MM.1S (cell line): ENCODE data around the gene IBTK.

Experiments
- DNase-seq: peaks from one replicate; pipeline ENCODE4 v3.0.0-alpha.2; 2015
- H2AFZ ChIP-seq: fragments of 300-600 bp; sonication (generic); 2 replicates; pipeline ENCODE4 v1.6.0; 2016; ENCODE audit warnings: antibody characterized with exemption, low read length
- H3F3A ChIP-seq: fragments of 300-600 bp; sonication (generic); 2 replicates; pipeline ENCODE4 v1.6.1; 2016; ENCODE audit warnings: mild to moderate bottlenecking, antibody characterized with exemption, low read length, moderate library complexity, mixed read lengths; ENCODE audit not compliant: insufficient read depth
- H3K27ac ChIP-seq: fragments of 300-600 bp; sonication (generic); 2 replicates; pipeline ENCODE4 v1.5.1; 2016; ENCODE audit warnings: mild to moderate bottlenecking, low read length
- H3K27me3 ChIP-seq: fragments of 300-600 bp; sonication (generic); replicated peaks from 2 replicates; pipeline ENCODE4 v1.6.0; 2016; ENCODE audit warnings: low read length; ENCODE audit not compliant: insufficient read depth
- H3K36me3 ChIP-seq: fragments of 300-600 bp; sonication (generic); replicated peaks from 2 replicates; pipeline ENCODE4 v1.6.1; 2016; ENCODE audit warnings: mild to moderate bottlenecking, low read length, mixed read lengths; ENCODE audit not compliant: insufficient read depth
- H3K4me1 ChIP-seq: fragments of 300-600 bp; sonication (generic); 2 replicates; pipeline ENCODE4 v1.6.1; 2016; ENCODE audit warnings: low read length, mixed read lengths
- H3K4me2 ChIP-seq: fragments of 300-600 bp; sonication (generic); 2 replicates; pipeline ENCODE4 v1.6.0; 2016; ENCODE audit warnings: low read depth, low read length
- H3K4me3 ChIP-seq: fragments of 300-600 bp; sonication (generic); 2 replicates; pipeline ENCODE4 v1.5.1; 2016; ENCODE audit warnings: low read length, mixed read lengths
- H3K79me2 ChIP-seq: fragments of 300-600 bp; sonication (generic); 2 replicates; pipeline ENCODE4 v1.6.1; 2016; ENCODE audit warnings: mixed run types, low read length, mixed read lengths
- H3K9ac ChIP-seq: fragments of 300-600 bp; sonication (generic); 2 replicates; pipeline ENCODE4 v1.6.1; 2016; ENCODE audit warnings: low read length, mixed read lengths
- H3K9me2 ChIP-seq: fragments of 300-600 bp; sonication (generic); replicated peaks from 2 replicates; pipeline ENCODE4 v1.6.1; 2016; ENCODE audit warnings: mild to moderate bottlenecking, low read length, mixed read lengths; ENCODE audit not compliant: insufficient read depth
- H3K9me3 ChIP-seq: fragments of 300-600 bp; sonication (generic); replicated peaks from 2 replicates; pipeline ENCODE4 v1.6.1; 2016; ENCODE audit warnings: mild to moderate bottlenecking, low read length, mixed read lengths; ENCODE audit not compliant: insufficient read depth
- H4K20me1 ChIP-seq: fragments of 300-600 bp; sonication (generic); 2 replicates; pipeline ENCODE4 v1.6.1; 2016; ENCODE audit warnings: mild to moderate bottlenecking, low read length, moderate library complexity, mixed read lengths; ENCODE audit not compliant: insufficient read depth
- EZH2 ChIP-seq: fragments of 300-600 bp; sonication (generic); optimal IDR thresholded peaks from 2 replicates; pipeline ENCODE3; 2017; ENCODE audit warnings: low read depth, mild to moderate bottlenecking, antibody characterized with exemption, low read length, mixed read lengths
- EZH2phosphoT487 ChIP-seq: fragments of 300-600 bp; sonication (generic); IDR thresholded peaks from 2 replicates; pipeline ENCODE4 v1.6.1; 2018; ENCODE audit warnings: antibody characterized with exemption, low read length
- TF ChIP-seq, protein P1 (sequence below): fragments of 300-600 bp; sonication (generic); IDR thresholded peaks from 2 replicates; pipeline ENCODE4 v1.5.1; 2016; ENCODE audit warnings: antibody characterized with exemption, low read length, mixed read lengths

Gene IBTK

GRCh38 chr6:82185948-82186535 is 61.5 kb downstream of the IBTK start:
- no peaks in the 10 kb centered on the region for H3F3A ChIP-seq
- no peak for DNase-seq
- H3K4me1 ChIP-seq = no peaks in the 10 kb centered on the region
- no peak overlapping the region for H2AFZ ChIP-seq
- no peaks in the 10 kb centered on the region; the same call in 1 of the 2 replicates for H4K20me1 ChIP-seq
- no peak for TF ChIP-seq EZH2
- TF ChIP-seq EZH2phosphoT487 = no peak
- TF ChIP-seq, protein P1, sequence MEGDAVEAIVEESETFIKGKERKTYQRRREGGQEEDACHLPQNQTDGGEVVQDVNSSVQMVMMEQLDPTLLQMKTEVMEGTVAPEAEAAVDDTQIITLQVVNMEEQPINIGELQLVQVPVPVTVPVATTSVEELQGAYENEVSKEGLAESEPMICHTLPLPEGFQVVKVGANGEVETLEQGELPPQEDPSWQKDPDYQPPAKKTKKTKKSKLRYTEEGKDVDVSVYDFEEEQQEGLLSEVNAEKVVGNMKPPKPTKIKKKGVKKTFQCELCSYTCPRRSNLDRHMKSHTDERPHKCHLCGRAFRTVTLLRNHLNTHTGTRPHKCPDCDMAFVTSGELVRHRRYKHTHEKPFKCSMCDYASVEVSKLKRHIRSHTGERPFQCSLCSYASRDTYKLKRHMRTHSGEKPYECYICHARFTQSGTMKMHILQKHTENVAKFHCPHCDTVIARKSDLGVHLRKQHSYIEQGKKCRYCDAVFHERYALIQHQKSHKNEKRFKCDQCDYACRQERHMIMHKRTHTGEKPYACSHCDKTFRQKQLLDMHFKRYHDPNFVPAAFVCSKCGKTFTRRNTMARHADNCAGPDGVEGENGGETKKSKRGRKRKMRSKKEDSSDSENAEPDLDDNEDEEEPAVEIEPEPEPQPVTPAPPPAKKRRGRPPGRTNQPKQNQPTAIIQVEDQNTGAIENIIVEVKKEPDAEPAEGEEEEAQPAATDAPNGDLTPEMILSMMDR = no peak
- H3K9me3 ChIP-seq = no peaks in the 10 kb centered on the region
- no peak overlapping the region for H3K9ac ChIP-seq
- H3K27ac ChIP-seq = no peak overlapping the region
- H3K79me2 ChIP-seq = no peaks in the 10 kb centered on the region
- no peak overlapping the region for H3K4me2 ChIP-seq
- H3K4me3 ChIP-seq = no peak overlapping the region
- H3K27me3 ChIP-seq = no peaks in the 10 kb centered on the region
- peaks cover 3% of the 10 kb centered on the region; the same call in 1 of the 2 replicates for H3K36me3 ChIP-seq
- H3K9me2 ChIP-seq = no peaks in the 10 kb centered on the region

DNA sequence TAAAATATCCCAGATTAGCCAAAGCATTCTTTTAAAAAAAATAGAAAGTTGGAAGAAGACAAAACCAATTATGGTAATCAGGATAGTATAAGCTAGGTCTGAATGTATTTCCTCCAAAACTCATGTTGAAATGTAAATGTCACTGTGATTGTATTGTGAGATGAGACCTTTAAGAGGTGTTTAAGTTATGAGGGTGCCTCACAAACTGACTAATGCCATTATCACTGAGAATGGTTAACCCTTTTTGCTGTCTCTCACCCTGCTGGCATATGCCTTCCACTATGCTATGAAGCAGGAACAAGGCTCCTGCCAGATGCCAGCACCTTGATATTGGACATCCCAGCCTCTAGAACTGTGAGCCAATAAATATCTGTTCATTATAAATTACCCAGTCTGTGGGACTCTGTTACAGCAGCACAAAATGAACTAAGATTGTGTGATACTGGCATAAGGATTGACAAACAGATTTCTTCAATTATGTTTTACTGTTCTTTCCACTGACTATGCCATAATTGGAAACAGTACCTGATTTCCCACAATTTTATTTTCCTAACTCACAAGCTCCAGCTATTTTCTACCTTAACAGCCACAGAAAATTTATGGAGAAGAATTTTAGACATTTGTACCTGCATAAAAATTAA is 63.8 kb downstream of the IBTK start:
- Histone ChIP-seq H3K9me3 (no peaks in the 10 kb centered on the region), H3K9me2 (no peaks in the 10 kb centered on the region), H3K4me2 (no peak overlapping the region), H3K27me3 (no peaks in the 10 kb centered on the region), H3K36me3 (peaks cover 5% of the 10 kb centered on the region; the same call in 1 of the 2 replicates), H3K4me3 (no peak overlapping the region), H3K9ac (no peak overlapping the region), H3F3A (no peaks in the 10 kb centered on the region), H3K4me1 (no peaks in the 10 kb centered on the region), H3K79me2 (no peaks in the 10 kb centered on the region), H3K27ac (no peak overlapping the region), H4K20me1 (no peaks in the 10 kb centered on the region; the same call in 1 of the 2 replicates), H2AFZ (no peak overlapping the region)
- no peak for TF ChIP-seq EZH2phosphoT487
- no peak for TF ChIP-seq EZH2
- TF ChIP-seq, protein P1 = no peak
- no peak for DNase-seq

GRCh38 chr6:82182756-82183155 is 64.8 kb downstream of the IBTK start:
- H3K4me3 ChIP-seq = no peak overlapping the region

More at GRCh38 chr6:82182756-82183155, 64.8 kb downstream of the IBTK start:
- Histone ChIP-seq H3K4me2 (no peak overlapping the region), H3K4me1 (no peaks in the 10 kb centered on the region), H3K9me2 (no peaks in the 10 kb centered on the region), H4K20me1 (no peaks in the 10 kb centered on the region; the same call in 1 of the 2 replicates), H3K79me2 (no peaks in the 10 kb centered on the region), H3K36me3 (peaks cover 5% of the 10 kb centered on the region; the same call in 1 of the 2 replicates), H3K27ac (no peak overlapping the region), H2AFZ (no peak overlapping the region), H3K9ac (no peak overlapping the region), H3K9me3 (no peaks in the 10 kb centered on the region), H3F3A (no peaks in the 10 kb centered on the region), H3K27me3 (no peaks in the 10 kb centered on the region)
- no peak for DNase-seq
- TF ChIP-seq, protein P1 = no peak
- TF ChIP-seq EZH2 = no peak
- TF ChIP-seq EZH2phosphoT487 = no peak
